Thyroid gland (tissue), 4 donors: Measurements from ENCODE around the gene PCDH1.

ENCODE experiments used
- CTCF ChIP-seq, 6 experiments: fragments of 200-600 bp in 3 of 6; fragments of 450-650 bp in 3 of 6; sonication (generic) in 3 of 6; IDR thresholded peaks; one replicate each; pipeline ENCODE4 v1.5.1; 2016 to 2019; ENCODE audit warnings: antibody characterized with exemption in 6 of 6, mild to moderate bottlenecking in 2 of 6, inconsistent platforms in 1 of 6, moderate library complexity in 1 of 6
- POLR2A ChIP-seq, 2 donors: fragments of 450-650 bp; IDR thresholded peaks; one replicate each; pipeline ENCODE4 v1.6.1; 2017; ENCODE audit warnings: antibody characterized with exemption in 2 of 2, mild to moderate bottlenecking in 2 of 2, moderate library complexity in 1 of 2

GRCh38 chr5:141856037-141856790 lies 22.0 kb downstream of the PCDH1 start:
- TF ChIP-seq POLR2A (IDR thresholded peaks at IDR 0.05) (no peak), CTCF (IDR thresholded peaks at IDR 0.05) (no peak)
